HG03432 (cell line): Measurements from ENCODE around the gene HBB.

Source experiments
- ATAC-seq: cut with Tn5 transposase; IDR thresholded peaks from one replicate; pipeline ENCODE4 v1.9.1; 2021; ENCODE audit warnings: mild to moderate bottlenecking, moderate library complexity; ENCODE audit not compliant: unreplicated experiment

The HBB gene

GRCh38 chr11:5247472-5248192 lies 20.8 kb upstream of the HBB start:
- ATAC-seq = no peak

GRCh38 chr11:5246772-5247471 lies 20.1 kb upstream of the HBB start:
- no peak for ATAC-seq

GRCh38 chr11:5245155-5245554 lies 18.3 kb upstream of the HBB start:
- ATAC-seq = no peak

GRCh38 chr11:5243816-5244180 lies 16.9 kb upstream of the HBB start:
- no peak for ATAC-seq

GRCh38 chr11:5242933-5243815 lies 16.3 kb upstream of the HBB start:
- ATAC-seq = peak; percentile 78

- no peak for ATAC-seq
Observed at GRCh38 chr11:5242208-5242607, 15.3 kb upstream of the HBB start.

GRCh38 chr11:5241458-5241857 lies 14.6 kb upstream of the HBB start:
- no peak for ATAC-seq

GRCh38 chr11:5240458-5240857 lies 13.6 kb upstream of the HBB start:
- ATAC-seq = no peak

GRCh38 chr11:5240056-5240455 lies 13.2 kb upstream of the HBB start:
- ATAC-seq = no peak

- ATAC-seq = no peak
Observed at GRCh38 chr11:5239046-5239445, 12.2 kb upstream of the HBB start.

GRCh38 chr11:5238486-5238885 lies 11.6 kb upstream of the HBB start:
- no peak for ATAC-seq

GRCh38 chr11:5237420-5237819 lies 10.5 kb upstream of the HBB start:
- no peak for ATAC-seq

GRCh38 chr11:5235364-5236095 lies 8.7 kb upstream of the HBB start:
- no peak for ATAC-seq

- ATAC-seq = peak; percentile 89
Observed at GRCh38 chr11:5234381-5234834, 7.5 kb upstream of the HBB start, which contains the start of gene HBD. Gene HBD (minus strand): TSS chr11:5234483. CDS start chr11:5234433, 50 bp downstream.

- ATAC-seq = no peak
Observed at GRCh38 chr11:5233307-5233706, 6.4 kb upstream of the HBB start.

- ATAC-seq = no peak
Observed at GRCh38 chr11:5232821-5233220, 6.0 kb upstream of the HBB start.

- ATAC-seq = no peak
Observed at GRCh38 chr11:5232176-5232575, 5.3 kb upstream of the HBB start.

- no peak for ATAC-seq
Observed at GRCh38 chr11:5231111-5231510, 4.2 kb upstream of the HBB start.

- no peak for ATAC-seq
Observed at GRCh38 chr11:5230266-5230665, 3.4 kb upstream of the HBB start.

GRCh38 chr11:5229796-5230195 lies 2.9 kb upstream of the HBB start:
- ATAC-seq = no peak

- no peak for ATAC-seq
Observed at GRCh38 chr11:5229356-5229755, 2.5 kb upstream of the HBB start.
